Measurements from ENCODE around the gene DOK5.

Gene DOK5

GRCh38 chr20:54545676-54546358 is 70.4 kb downstream of the DOK5 start:
- Histone ChIP-seq H3K27me3 (ENCODE audit: insufficient read depth, low read length, poor library complexity, severe bottlenecking) (no peaks in the 10 kb centered on the region), H3K9me3 (ENCODE audit: insufficient read depth, low read depth, low read length) (no peaks in the 10 kb centered on the region), H3K4me1 (ENCODE audit: insufficient read depth, low read length, poor library complexity, severe bottlenecking) (no peaks in the 10 kb centered on the region), H3K9ac (ENCODE audit: low read depth, low read length, poor library complexity, severe bottlenecking) (no peak overlapping the region), H3K4me3 (ENCODE audit: low read length, poor library complexity, severe bottlenecking) (no peak overlapping the region), H4K20me1 (ENCODE audit: insufficient read depth, low read length, poor library complexity, severe bottlenecking) (no peaks in the 10 kb centered on the region), H3K79me2 (ENCODE audit: insufficient read depth, low read length) (no peaks in the 10 kb centered on the region), H3F3A (ENCODE audit: low read depth) (no peaks in the 10 kb centered on the region), H3K36me3 (ENCODE audit: insufficient read depth, low read length) (no peaks in the 10 kb centered on the region), H2AFZ (ENCODE audit: low read length) (no peak overlapping the region), H3K4me2 (ENCODE audit: low read depth, low read length, poor library complexity, severe bottlenecking) (no peak overlapping the region), H3K9me2 (replicated peaks; ENCODE audit: low read depth, low read length) (no peaks in the 10 kb centered on the region)
- no peak for TF ChIP-seq CTCF (conservative IDR thresholded peaks at IDR 0.05; ENCODE audit: low read length)
- TF ChIP-seq EZH2phosphoT487 (IDR thresholded peaks at IDR 0.05; ENCODE audit: borderline replicate concordance), result no peak

GRCh38 chr20:54548849-54549248 is 73.5 kb downstream of the DOK5 start:
- Histone ChIP-seq H3K4me2 (ENCODE audit: low read depth, low read length, poor library complexity, severe bottlenecking) (no peak overlapping the region), H3K9me2 (replicated peaks; ENCODE audit: low read depth, low read length) (no peaks in the 10 kb centered on the region), H3K4me1 (ENCODE audit: insufficient read depth, low read length, poor library complexity, severe bottlenecking) (no peaks in the 10 kb centered on the region), H3F3A (ENCODE audit: low read depth) (no peaks in the 10 kb centered on the region), H3K79me2 (ENCODE audit: insufficient read depth, low read length) (no peaks in the 10 kb centered on the region), H3K9me3 (ENCODE audit: insufficient read depth, low read depth, low read length) (no peaks in the 10 kb centered on the region), H2AFZ (ENCODE audit: low read length) (no peak overlapping the region), H3K36me3 (ENCODE audit: insufficient read depth, low read length) (no peaks in the 10 kb centered on the region), H3K27me3 (ENCODE audit: insufficient read depth, low read length, poor library complexity, severe bottlenecking) (no peaks in the 10 kb centered on the region), H4K20me1 (ENCODE audit: insufficient read depth, low read length, poor library complexity, severe bottlenecking) (no peaks in the 10 kb centered on the region), H3K4me3 (ENCODE audit: low read length, poor library complexity, severe bottlenecking) (no peak overlapping the region), H3K9ac (ENCODE audit: low read depth, low read length, poor library complexity, severe bottlenecking) (no peak overlapping the region)
- TF ChIP-seq CTCF (conservative IDR thresholded peaks at IDR 0.05; ENCODE audit: low read length) (no peak), EZH2phosphoT487 (IDR thresholded peaks at IDR 0.05; ENCODE audit: borderline replicate concordance) (no peak)

GRCh38 chr20:54549658-54550326 is 74.4 kb downstream of the DOK5 start:
- no peaks in the 10 kb centered on the region for H3F3A ChIP-seq (ENCODE audit: low read depth)
- no peak overlapping the region for H2AFZ ChIP-seq (ENCODE audit: low read length)

More at GRCh38 chr20:54549658-54550326, 74.4 kb downstream of the DOK5 start:
- H3K9ac ChIP-seq (ENCODE audit: low read depth, low read length, poor library complexity, severe bottlenecking), result no peak overlapping the region
- no peaks in the 10 kb centered on the region for H3K36me3 ChIP-seq (ENCODE audit: insufficient read depth, low read length)
- no peak overlapping the region for H3K4me2 ChIP-seq (ENCODE audit: low read depth, low read length, poor library complexity, severe bottlenecking)
- TF ChIP-seq CTCF (conservative IDR thresholded peaks at IDR 0.05; ENCODE audit: low read length), result no peak
- TF ChIP-seq EZH2phosphoT487 (IDR thresholded peaks at IDR 0.05; ENCODE audit: borderline replicate concordance), result no peak
- H3K9me3 ChIP-seq (ENCODE audit: insufficient read depth, low read depth, low read length), result no peaks in the 10 kb centered on the region
- no peaks in the 10 kb centered on the region for H4K20me1 ChIP-seq (ENCODE audit: insufficient read depth, low read length, poor library complexity, severe bottlenecking)
- no peaks in the 10 kb centered on the region for H3K9me2 ChIP-seq (replicated peaks; ENCODE audit: low read depth, low read length)
- no peak overlapping the region for H3K4me3 ChIP-seq (ENCODE audit: low read length, poor library complexity, severe bottlenecking)
- no peaks in the 10 kb centered on the region for H3K27me3 ChIP-seq (ENCODE audit: insufficient read depth, low read length, poor library complexity, severe bottlenecking)
- no peaks in the 10 kb centered on the region for H3K79me2 ChIP-seq (ENCODE audit: insufficient read depth, low read length)
- no peaks in the 10 kb centered on the region for H3K4me1 ChIP-seq (ENCODE audit: insufficient read depth, low read length, poor library complexity, severe bottlenecking)

Data from Loucy (cell line).